GM21367 (cell line): ENCODE data around the gene ZEB2.
A peak's percentile ranks its signal among the peaks of the same experiment; 100 is the strongest.

Experiments
- ATAC-seq: cut with Tn5 transposase; IDR thresholded peaks from one replicate; pipeline ENCODE4 v1.9.1; 2021; ENCODE audit not compliant: unreplicated experiment

The ZEB2 gene

GRCh38 chr2:144472046-144472412, 47.9 kb downstream of the ZEB2 start:
- no peak for ATAC-seq

GRCh38 chr2:144471305-144472045, 48.4 kb downstream of the ZEB2 start:
- peak; percentile 54 for ATAC-seq

GRCh38 chr2:144470816-144471215, 49.1 kb downstream of the ZEB2 start:
- no peak for ATAC-seq

- ATAC-seq: no peak
Observed at GRCh38 chr2:144470334-144470733, 49.6 kb downstream of the ZEB2 start.

- no peak for ATAC-seq
Observed at GRCh38 chr2:144469798-144470197, 50.1 kb downstream of the ZEB2 start.

- no peak for ATAC-seq
Observed at GRCh38 chr2:144468823-144469595, 50.9 kb downstream of the ZEB2 start.

GRCh38 chr2:144467502-144468137, 52.3 kb downstream of the ZEB2 start:
- no peak for ATAC-seq

- ATAC-seq: no peak
Observed at GRCh38 chr2:144466637-144467036, 53.3 kb downstream of the ZEB2 start.

GRCh38 chr2:144465749-144466148, 54.2 kb downstream of the ZEB2 start:
- ATAC-seq: no peak

- ATAC-seq: no peak
Observed at GRCh38 chr2:144464730-144465129, 55.2 kb downstream of the ZEB2 start.

GRCh38 chr2:144463266-144463665, 56.7 kb downstream of the ZEB2 start:
- ATAC-seq: no peak

- ATAC-seq: no peak
Observed at GRCh38 chr2:144462266-144462665, 57.7 kb downstream of the ZEB2 start.

GRCh38 chr2:144461308-144461766, 58.6 kb downstream of the ZEB2 start:
- no peak for ATAC-seq

GRCh38 chr2:144460727-144461307, 59.1 kb downstream of the ZEB2 start:
- ATAC-seq: no peak

GRCh38 chr2:144459937-144460336, 60.0 kb downstream of the ZEB2 start:
- ATAC-seq: no peak

- ATAC-seq: no peak
Observed at GRCh38 chr2:144459286-144459685, 60.6 kb downstream of the ZEB2 start.

GRCh38 chr2:144458541-144458940, 61.4 kb downstream of the ZEB2 start:
- no peak for ATAC-seq

GRCh38 chr2:144456680-144457079, 63.2 kb downstream of the ZEB2 start:
- no peak for ATAC-seq

- no peak for ATAC-seq
Observed at GRCh38 chr2:144455987-144456386, 63.9 kb downstream of the ZEB2 start.

GRCh38 chr2:144454466-144455287, 65.2 kb downstream of the ZEB2 start:
- ATAC-seq: no peak
